Duodenal mucosa (tissue), 2 donors: Measurements from ENCODE around the gene MCOLN2.
"Not testable (repeated sequence)": the region's sequence is repeated elsewhere in the genome, so short reads cannot be mapped to it uniquely, and the experiment has no call there.

ENCODE experiments used
- H3K27ac ChIP-seq: one replicate; pipeline ENCODE4 v1.7.0; 2013; ENCODE audit warnings: low read depth, low read length
- H3K27me3 ChIP-seq, 2 donors: one replicate each; pipeline ENCODE4 v1.7.0; 2013; ENCODE audit warnings: low read length in 2 of 2, control low read depth in 1 of 2; ENCODE audit not compliant: insufficient read depth in 2 of 2, control insufficient read depth in 1 of 2
- H3K36me3 ChIP-seq, 2 donors: one replicate each; pipeline ENCODE4 v1.7.0; 2013; ENCODE audit warnings: low read length in 2 of 2, control low read depth in 1 of 2; ENCODE audit not compliant: insufficient read depth in 2 of 2, control insufficient read depth in 1 of 2
- H3K4me1 ChIP-seq, 2 donors: one replicate each; pipeline ENCODE4 v1.7.0; 2013; ENCODE audit warnings: low read length in 2 of 2, control low read depth in 1 of 2; ENCODE audit not compliant: insufficient read depth in 2 of 2, control insufficient read depth in 1 of 2
- H3K4me3 ChIP-seq, 2 donors: one replicate each; pipeline ENCODE4 v1.7.0; 2013; ENCODE audit warnings: low read length in 2 of 2, low read depth in 1 of 2
- H3K9ac ChIP-seq, 2 donors: one replicate each; pipeline ENCODE4 v1.7.0; 2013; ENCODE audit warnings: low read length in 2 of 2, low read depth in 1 of 2
- H3K9me3 ChIP-seq, 2 donors: one replicate each; pipeline ENCODE4 v1.7.0; 2013; ENCODE audit warnings: low read length in 2 of 2, control low read depth in 1 of 2; ENCODE audit not compliant: control insufficient read depth in 1 of 2

MCOLN2 gene

GRCh38 chr1:84907095-84907827 is 89.7 kb downstream of the MCOLN2 start:
- H3K9ac ChIP-seq: no peak overlapping the region
- H3K9me3 ChIP-seq: no peaks in the 10 kb centered on the region
- peaks cover 0 to 11% of the 10 kb centered on the region in 2 donors for H3K27me3 ChIP-seq
- no peaks in the 10 kb centered on the region for H3K4me1 ChIP-seq
- no peak overlapping the region for H3K4me3 ChIP-seq
- no peaks in the 10 kb centered on the region for H3K36me3 ChIP-seq
- H3K27ac ChIP-seq: no peak overlapping the region

GRCh38 chr1:84902727-84903126 is 94.2 kb downstream of the MCOLN2 start:
- not testable (repeated sequence) for H3K4me3 ChIP-seq, H3K36me3 ChIP-seq, H3K27ac ChIP-seq, H3K4me1 ChIP-seq, H3K27me3 ChIP-seq, H3K9ac ChIP-seq, H3K9me3 ChIP-seq

- Histone ChIP-seq H3K27me3 (peaks cover 0 to 4% of the 10 kb centered on the region in 2 donors), H3K9ac (no peak overlapping the region), H3K9me3 (no peaks in the 10 kb centered on the region), H3K27ac (no peak overlapping the region), H3K36me3 (no peaks in the 10 kb centered on the region), H3K4me3 (no peak overlapping the region), H3K4me1 (no peaks in the 10 kb centered on the region)
Observed at GRCh38 chr1:84899969-84900368, 96.9 kb downstream of the MCOLN2 start.

- Histone ChIP-seq H3K4me1 (peaks cover 0 to 5% of the 10 kb centered on the region in 2 donors), H3K4me3 (no peak overlapping the region), H3K27me3 (peaks cover 18 to 37% of the 10 kb centered on the region in 2 donors), H3K27ac (no peak overlapping the region), H3K36me3 (no peaks in the 10 kb centered on the region), H3K9me3 (no peaks in the 10 kb centered on the region), H3K9ac (no peak overlapping the region)
Observed at GRCh38 chr1:84896279-84896678, 100.6 kb downstream of the MCOLN2 start.

GRCh38 chr1:84892705-84893618 is 104.0 kb downstream of the MCOLN2 start, which contains the start of gene LPAR3:
TSS of gene LPAR3 (minus strand) at chr1:84893206. CDS start at chr1:84866120, 27,086 bp downstream.
- Histone ChIP-seq H3K4me1 (peaks cover 0 to 5% of the 10 kb centered on the region in 2 donors), H3K36me3 (no peaks in the 10 kb centered on the region), H3K9me3 (no peaks in the 10 kb centered on the region), H3K27me3 (peaks cover 18 to 38% of the 10 kb centered on the region in 2 donors), H3K4me3 (peak within 1 kb of the TSS in 1 of 2 donors; percentile 22), H3K27ac (no peak within 1 kb of the TSS), H3K9ac (no peak within 1 kb of the TSS)

GRCh38 chr1:84890566-84890965 is 106.3 kb downstream of the MCOLN2 start:
- no peak overlapping the region for H3K4me3 ChIP-seq
- no peak overlapping the region for H3K9ac ChIP-seq
- no peaks in the 10 kb centered on the region for H3K9me3 ChIP-seq
- peaks cover 18 to 38% of the 10 kb centered on the region in 2 donors for H3K27me3 ChIP-seq
- H3K4me1 ChIP-seq: peaks cover 0 to 5% of the 10 kb centered on the region in 2 donors
- no peak overlapping the region for H3K27ac ChIP-seq
- H3K36me3 ChIP-seq: no peaks in the 10 kb centered on the region

- Histone ChIP-seq H3K9me3 (no peaks in the 10 kb centered on the region), H3K9ac (no peak overlapping the region), H3K36me3 (no peaks in the 10 kb centered on the region), H3K27me3 (peaks cover 18 to 28% of the 10 kb centered on the region in 2 donors), H3K4me1 (peaks cover 0 to 5% of the 10 kb centered on the region in 2 donors), H3K27ac (no peak overlapping the region), H3K4me3 (no peak overlapping the region)
Observed at GRCh38 chr1:84889437-84889836, 107.5 kb downstream of the MCOLN2 start.

GRCh38 chr1:84888753-84889152 is 108.2 kb downstream of the MCOLN2 start:
- Histone ChIP-seq H3K9me3 (no peaks in the 10 kb centered on the region), H3K36me3 (no peaks in the 10 kb centered on the region), H3K27me3 (peaks cover 14 to 21% of the 10 kb centered on the region in 2 donors), H3K9ac (no peak overlapping the region), H3K4me3 (no peak overlapping the region), H3K27ac (no peak overlapping the region), H3K4me1 (peaks cover 0 to 5% of the 10 kb centered on the region in 2 donors)

GRCh38 chr1:84887261-84887934 is 109.5 kb downstream of the MCOLN2 start:
- no peak overlapping the region for H3K4me3 ChIP-seq
- H3K27ac ChIP-seq: no peak overlapping the region
- no peaks in the 10 kb centered on the region for H3K36me3 ChIP-seq
- no peaks in the 10 kb centered on the region for H3K9me3 ChIP-seq
- H3K27me3 ChIP-seq: peaks cover 4 to 10% of the 10 kb centered on the region in 2 donors
- peaks cover 0 to 2% of the 10 kb centered on the region in 2 donors for H3K4me1 ChIP-seq
- no peak overlapping the region for H3K9ac ChIP-seq
